NCI-H2081 treated with DMSO at 0.1 percent for 48 hours (cell line): ENCODE results near the gene CACNA1I.

Source experiments
- DNase-seq: peaks from one replicate; lab custom pipeline; 2025; lab: John Stamatoyannopoulos, UW

The CACNA1I gene

GRCh38 chr22:39535831-39536449 is 34.6 kb upstream of the CACNA1I start:
- DNase-seq, result no peak

DNA sequence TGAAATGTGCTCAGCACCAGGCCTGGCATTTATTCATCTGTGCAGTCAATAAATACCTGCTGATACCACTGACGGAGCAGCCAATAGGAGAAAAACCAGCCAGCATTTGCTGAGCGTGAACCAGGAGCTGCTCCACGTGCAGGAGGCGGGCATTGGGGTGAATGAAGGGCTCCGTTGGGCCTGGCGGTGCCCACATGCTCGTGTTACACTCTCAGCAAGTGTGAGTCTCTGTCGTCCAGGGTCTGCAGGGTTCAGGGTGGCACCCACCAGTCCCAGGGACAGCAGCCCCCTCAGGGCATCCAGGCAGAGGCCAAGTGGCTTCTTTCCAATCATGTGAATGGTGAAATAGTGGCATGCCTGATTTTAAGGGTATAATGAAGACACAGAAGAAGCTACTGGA is 33.8 kb upstream of the CACNA1I start:
- DNase-seq, result no peak

- DNase-seq, result no peak
These were observed 32.6 kb upstream of the CACNA1I start for GRCh38 chr22:39537975-39538374.

DNA sequence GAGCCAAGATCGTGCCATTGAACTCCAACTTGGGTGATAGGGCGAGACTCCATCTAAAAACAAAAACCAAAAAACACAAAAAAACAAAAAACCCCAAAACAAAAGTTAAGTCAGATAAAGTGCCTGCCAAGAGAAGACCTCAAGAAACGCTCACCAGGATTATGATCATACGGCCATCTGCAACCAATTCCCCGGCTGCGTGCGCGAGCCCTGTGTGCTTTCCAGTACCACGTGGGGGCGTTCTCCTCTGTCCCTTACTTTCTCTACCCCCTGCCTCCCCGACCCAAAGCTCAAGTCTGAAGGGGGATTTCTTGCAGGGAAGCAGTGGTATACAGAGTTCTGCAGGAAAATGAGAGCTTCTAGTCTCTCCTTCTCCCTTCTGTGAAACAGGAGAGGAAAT is 27.5 kb upstream of the CACNA1I start:
- DNase-seq, result no peak

DNA sequence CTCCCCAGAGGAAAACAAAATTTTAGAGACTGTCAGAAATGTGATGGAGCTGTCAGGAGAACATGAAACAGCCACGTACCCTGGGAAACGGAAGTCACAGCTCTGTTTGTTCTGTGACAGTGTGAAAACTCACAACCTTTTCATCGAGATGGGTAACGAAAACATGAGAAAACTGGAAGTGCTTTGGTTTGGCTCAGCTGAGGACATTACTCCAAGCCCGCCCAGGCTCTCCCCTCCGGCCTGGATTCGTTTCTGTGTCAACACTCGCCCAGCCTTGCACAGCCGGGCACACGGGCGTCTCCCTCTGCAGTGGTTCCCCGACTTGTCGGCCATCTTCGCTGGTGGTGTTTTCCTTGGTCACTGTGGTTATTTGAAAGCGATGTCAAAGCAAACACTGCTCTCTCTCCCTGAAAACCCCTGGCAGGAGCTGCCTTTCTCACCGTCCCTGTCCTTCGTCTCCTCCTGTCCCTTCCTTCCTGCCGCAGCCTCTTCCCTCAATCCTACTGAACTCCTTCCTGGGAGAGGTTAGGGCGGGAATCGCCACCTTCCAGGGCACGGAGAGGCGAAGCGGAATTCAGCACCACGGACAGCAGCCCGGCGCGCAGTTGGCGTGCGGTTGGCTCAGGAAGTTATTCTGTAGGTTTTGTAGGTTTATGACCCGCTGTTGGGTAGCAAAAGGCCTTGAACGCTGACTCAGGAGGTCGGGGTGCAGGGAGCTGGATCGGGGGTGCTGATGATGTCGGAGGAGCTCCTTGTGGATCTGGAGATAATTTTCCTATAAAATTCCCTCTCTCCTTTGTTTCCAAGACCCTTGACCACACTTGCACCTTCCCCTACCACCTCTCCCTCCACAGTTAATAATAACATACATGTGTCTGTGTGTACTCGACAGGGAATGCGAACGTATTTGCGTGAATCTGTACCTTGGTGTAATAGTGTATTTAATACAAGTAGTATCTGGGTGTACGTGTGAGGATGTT is 24.9 kb upstream of the CACNA1I start:
- DNase-seq, result no peak

DNA sequence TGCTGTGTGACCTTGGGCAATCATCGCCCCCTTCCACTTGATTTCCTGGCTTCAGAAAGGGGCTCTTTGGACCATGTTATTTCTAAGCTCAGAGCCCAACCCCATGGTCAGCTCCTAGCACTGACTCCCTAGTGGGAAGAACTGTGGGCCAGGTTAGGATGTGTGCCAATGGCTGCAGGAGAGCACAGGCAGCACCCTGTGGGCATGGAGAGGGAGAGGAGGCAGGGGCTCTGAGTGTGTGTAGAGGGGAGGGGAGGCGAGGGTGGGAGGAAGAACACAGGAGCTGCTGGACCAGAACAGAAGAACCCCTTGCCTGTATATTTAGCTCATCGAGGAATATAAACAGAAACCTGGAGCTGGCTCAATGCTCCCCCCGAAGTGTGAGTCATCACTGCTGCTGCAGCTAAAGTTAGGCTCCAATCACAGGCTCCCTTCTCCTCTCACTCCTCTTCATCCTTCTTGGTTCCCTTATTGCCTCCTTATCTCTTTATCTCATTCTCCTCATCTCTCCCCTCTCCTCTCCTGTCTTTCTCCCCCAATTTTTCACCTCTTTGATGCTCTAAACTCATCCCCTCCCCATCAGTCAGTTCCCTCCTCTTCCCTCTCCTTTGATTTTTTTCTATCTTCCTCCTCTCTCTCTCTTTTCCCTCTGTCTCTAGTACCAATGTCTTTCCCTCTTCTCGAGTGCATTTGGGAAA is 23.5 kb upstream of the CACNA1I start:
- DNase-seq, result no peak

DNA sequence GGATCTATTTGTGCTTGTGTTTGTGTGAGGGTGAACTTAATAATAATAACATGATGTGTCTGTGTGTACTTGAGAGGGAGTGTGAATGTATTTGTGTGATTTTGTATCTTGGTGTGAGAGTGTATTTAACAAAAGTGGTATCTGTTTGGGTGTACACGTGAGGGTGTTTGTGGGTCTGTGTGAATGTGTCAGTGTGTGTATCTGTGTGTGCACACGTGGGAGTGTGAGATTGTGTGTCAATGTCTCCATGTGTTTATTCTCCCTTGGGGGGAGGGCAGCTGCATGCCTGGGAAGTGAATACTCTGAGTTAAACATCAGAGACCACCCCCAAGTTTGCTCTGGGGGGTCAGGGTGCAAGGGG is 23.0 kb upstream of the CACNA1I start:
- DNase-seq, result no peak

- no peak for DNase-seq
These were observed 17.1 kb upstream of the CACNA1I start for GRCh38 chr22:39553429-39553828.

DNA sequence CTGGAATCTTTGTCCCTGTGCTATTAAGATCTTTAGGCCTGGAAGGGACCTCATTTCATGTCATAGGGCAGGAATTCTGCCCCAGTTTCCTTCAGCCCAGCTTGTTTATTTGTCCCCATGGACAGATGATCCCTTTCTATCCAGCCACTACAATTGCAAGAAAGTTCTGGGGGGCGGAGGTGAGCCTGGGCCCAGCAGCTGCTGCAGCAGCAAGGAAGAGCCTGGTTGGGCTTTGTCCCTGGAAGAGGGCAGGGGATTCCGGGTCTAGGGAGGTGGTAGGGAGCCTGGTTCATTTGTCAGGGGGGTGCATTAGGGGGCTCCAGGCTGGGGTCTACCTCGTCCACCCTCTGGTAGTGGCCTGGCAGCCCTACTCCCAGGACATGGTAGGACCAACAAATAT is 16.4 kb upstream of the CACNA1I start:
- no peak for DNase-seq

DNA sequence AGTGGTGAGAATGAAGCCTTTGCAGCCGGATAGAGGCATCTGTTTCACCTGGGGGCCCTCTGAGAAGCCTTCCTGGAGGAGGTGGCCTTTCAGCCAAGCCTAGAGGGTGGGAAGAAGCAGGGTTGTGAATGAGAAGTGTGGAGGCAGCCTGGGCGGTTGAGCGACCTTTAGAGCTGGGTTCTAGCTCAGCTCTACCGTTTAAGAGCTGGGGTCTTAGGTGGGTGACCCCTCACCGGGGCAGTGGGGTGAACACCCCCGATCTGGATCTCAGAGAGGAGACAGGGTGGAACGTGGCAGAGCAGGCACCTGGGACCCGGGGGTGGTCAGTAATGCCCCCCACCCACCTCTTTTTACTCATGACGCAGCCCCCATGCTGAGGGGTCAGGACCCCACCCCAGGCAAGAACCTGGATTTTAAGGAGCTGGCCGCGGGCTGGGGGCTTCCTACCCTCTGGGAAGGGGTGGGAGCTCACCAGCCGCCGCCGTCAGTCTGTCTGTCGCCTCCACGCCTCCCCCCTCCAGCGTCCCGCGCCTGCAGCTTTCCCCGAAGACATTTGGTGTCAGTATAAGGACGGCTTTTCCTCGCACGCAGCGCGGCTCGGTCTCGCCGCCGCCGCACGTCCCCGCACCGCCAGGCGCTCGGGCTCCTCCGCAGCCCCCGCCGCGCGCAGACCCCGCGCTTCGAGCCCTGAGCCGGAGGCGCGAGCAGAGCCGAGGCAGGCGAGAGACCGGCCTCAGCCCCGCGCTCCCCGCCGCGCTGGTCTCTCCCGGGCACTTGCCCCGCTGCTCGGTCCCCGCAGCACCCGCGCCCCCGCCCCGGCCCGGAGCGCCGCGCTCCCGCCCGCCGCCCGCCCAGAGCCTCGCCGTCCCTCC is 13.3 kb upstream of the CACNA1I start:
- DNase-seq, result no peak

DNA sequence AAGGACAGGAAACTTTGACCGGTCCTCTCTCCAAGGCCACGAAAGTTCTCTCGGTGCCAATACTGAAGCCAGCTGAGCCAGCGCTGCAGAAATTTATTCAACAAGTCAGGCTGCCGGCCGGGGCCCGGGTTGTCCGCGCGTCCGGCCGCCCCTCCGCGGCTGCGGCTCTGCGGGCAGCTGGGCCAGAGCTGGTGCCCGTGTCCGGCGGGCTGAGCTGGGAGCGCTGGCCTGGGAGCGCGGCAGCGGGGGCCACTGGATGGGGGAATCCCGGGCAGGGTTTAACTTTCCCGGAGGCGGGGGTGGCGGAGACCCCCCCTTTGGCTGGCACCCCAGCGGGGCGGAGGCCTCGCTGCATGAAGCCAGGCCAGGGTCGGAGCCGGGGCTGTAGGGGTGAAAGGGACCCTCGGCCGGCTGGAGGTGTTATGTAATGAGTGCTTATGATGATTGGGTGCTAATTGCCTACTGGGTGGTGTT is 12.3 kb upstream of the CACNA1I start:
- DNase-seq, result no peak

DNA sequence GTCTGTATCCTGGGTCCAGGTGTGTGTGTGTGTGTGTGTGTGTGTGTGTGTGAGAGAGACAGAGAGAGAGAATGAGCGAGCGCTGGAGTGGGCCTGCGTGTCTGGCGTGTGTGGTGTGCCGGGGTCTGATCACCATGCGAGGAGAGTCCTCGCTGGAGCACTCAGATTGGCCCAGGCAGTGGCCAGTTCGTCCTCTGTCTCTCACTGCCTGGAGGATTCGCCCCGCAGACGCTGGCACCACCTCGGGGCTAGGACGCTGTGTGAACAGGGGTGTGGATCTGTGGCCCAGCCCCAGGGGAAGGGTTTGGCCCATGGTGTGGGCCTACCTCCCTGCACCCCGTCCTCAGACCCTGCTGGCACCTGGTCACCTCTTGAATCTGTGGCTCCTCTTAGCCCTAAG is 11.6 kb upstream of the CACNA1I start:
- DNase-seq, result no peak

DNA sequence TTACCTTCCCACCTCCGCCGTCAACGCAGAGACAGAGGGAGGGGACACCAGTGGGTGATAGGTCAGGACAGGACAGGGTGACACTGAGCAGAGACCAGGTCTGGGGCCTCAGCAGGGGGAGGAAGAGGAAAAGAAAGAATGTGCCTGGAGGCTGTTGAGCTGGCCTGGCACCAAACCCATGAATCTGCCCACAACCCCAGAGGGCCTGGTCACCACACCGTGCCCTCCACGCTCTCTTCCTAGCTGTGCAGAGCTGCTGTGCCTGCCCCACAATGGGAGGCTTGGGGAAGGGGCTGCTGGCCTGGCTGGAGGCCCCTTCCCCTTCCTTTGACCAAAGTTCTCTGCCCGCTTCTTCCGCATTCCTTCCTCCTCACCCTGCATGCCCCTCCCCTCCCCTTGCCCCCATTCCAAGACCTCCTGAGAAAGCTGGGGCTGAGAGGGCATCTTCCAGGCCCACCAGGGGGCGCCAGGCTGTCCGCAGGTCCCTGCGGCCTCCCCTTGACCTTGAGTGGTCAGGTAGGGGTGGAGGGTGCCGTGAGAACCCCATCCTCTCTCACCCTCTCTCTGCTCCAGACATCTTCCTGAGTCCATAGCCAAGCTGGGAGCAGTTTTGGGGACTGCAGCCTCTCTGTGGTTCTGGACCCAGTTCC is 11.0 kb upstream of the CACNA1I start:
- DNase-seq, result no peak

GRCh38 chr22:39560127-39560526 is 10.4 kb upstream of the CACNA1I start:
- no peak for DNase-seq

GRCh38 chr22:39562839-39563489 is 7.6 kb upstream of the CACNA1I start:
- DNase-seq, result no peak

- DNase-seq, result no peak
These were observed 6.8 kb upstream of the CACNA1I start for GRCh38 chr22:39563571-39564428.

DNA sequence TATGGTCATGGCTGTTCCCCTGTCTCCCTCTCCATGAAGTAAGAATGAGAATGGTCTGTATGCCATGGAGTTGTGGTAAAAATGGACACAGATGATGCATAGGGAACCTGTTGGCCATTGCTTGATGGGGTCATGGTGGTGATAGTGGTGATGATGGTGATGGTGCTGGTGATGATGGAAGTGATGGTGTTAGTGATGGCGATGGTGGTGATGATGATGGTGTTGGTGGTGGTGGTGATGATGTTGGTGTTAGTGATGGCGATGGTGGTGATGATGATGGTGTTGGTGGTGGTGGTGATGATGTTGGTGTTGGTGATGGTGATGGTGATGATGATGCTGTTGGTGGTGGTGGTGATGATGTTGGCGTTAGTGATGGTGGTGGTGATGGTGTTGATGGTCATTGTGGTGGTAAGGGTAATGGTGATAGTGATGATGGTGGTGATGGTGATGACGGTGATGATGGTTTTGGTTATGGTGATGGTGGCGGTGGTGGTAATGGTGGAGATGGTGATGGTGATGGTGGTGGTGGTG is 5.1 kb upstream of the CACNA1I start:
- DNase-seq, result no peak

DNA sequence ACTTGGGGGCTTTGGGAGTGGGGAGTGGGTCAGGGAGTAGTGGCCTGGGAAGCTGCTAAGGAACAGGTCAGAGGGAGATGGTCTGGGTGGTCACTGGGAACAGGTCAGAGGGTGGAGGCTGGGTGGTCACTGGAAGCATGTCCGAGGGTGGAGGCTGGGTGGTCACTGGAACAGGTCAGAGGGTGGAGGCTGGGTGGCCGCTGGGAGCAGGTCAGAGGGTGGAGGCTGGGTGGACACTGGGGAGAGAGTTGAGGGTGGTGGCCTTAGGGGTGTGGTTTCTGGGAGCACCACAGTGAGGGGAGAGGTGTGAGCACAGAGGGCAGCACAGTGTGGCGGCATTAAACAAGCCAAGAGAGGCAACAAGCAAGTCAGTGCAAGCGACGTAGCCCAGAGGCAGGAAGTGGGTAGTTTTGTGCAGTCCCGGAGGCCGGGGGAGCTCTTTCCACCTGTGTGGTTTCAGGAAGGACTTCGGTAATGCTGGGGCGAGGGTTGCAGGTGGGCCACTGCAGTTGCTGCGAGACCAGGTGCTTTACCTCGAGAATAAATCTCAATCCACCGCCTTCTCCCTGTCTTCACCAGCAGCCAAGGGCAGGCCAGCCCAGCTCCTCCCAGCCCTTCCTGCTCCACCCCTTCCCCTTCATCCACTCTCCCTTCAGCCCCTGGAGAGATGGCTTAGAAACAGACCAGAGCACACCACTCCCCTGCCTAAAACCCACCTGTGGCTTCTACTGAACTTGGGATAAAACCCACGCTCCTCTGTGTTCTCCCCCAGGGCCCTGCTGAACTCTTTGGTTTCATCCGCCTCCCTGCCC is 3.2 kb upstream of the CACNA1I start:
- DNase-seq, result no peak
